Measurements from ENCODE around the gene FAM184B. TPM values are rescaled to one million over a fixed set of nuclear protein-coding genes. Genes with fewer than 3 reads are reported as not detected.

Gene FAM184B
- polyA plus RNA-seq, 3 donors = not detected

DNA sequence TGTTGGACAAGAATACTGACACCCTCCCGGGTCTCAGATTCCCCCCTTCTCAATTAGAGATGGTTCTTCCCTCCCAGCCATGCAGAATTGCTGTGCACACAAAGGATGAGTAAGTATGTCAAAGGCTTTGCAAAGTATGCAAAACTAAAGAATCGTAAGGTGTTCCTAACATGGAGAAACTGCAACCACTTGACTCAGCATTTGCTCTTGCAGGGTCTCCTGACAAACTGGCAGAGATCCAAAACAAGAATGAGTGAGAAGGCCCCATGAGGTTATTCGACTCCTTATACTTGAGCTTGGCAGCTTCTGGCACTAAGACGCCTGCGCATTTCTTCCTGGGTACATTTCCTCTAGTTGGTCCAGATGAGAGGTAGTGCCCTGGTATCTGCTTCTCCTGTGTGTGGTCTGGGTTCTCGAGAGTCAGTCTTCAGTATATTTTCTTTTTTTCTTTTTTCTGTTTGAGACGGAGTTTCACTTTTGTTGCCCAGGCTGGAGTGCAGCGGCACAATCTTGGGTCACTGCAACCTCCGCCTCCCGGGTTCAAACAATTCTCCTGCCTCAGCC is 8.2 kb downstream of the FAM184B start:
- Histone ChIP-seq H3K27ac (ENCODE audit: low read depth in 1 of 2, low read length in 2 of 2) (no peak overlapping the region), H3K27me3 (ENCODE audit: control insufficient read depth in 2 of 2, insufficient read depth in 2 of 2, low read length in 2 of 2) (peaks cover 0 to 2% of the 10 kb centered on the region in 2 donors), H3K9ac (ENCODE audit: insufficient read depth, low read length, poor library complexity, severe bottlenecking) (no peak overlapping the region), H3K4me3 (replicated peaks in 1 of 3; ENCODE audit: low read depth in 2 of 3, low read length in 3 of 3) (no peak overlapping the region), H3K79me2 (ENCODE audit: insufficient read depth, low read length) (no peaks in the 10 kb centered on the region), H3K4me1 (ENCODE audit: control insufficient read depth in 1 of 2, insufficient read depth in 2 of 2, low read length in 2 of 2) (no peaks in the 10 kb centered on the region), H3K9me3 (replicated peaks in 1 of 2; ENCODE audit: control insufficient read depth in 1 of 2, insufficient read depth in 1 of 2, low read length in 2 of 2) (no peaks in the 10 kb centered on the region), H3K36me3 (replicated peaks in 1 of 2; ENCODE audit: control insufficient read depth in 1 of 2, insufficient read depth in 2 of 2, low read length in 2 of 2) (no peaks in the 10 kb centered on the region), H4K20me1 (ENCODE audit: insufficient read depth, low read length) (no peaks in the 10 kb centered on the region), H2AFZ (ENCODE audit: insufficient read depth, low read depth, low read length, poor library complexity, severe bottlenecking) (no peak overlapping the region), H3K4me2 (replicated peaks; ENCODE audit: extremely low read depth, low read length, poor library complexity, severe bottlenecking) (no peak overlapping the region)
- TF ChIP-seq CTCF (IDR thresholded peaks at IDR 0.05) = no peak
- H3K4me3 Mint-ChIP-seq = no peak overlapping the region
- peaks cover 0 to 5% (median 2%) of the 10 kb centered on the region in 7 donors for H3K9me3 Mint-ChIP-seq
- WGBS (ENCODE audit: insufficient coverage) = 83% methylated on average over 1 of the region's 10 CpGs
- H3K27ac Mint-ChIP-seq = peak overlapping the region in 1 of 7 donors; percentile 50
- intact Hi-C loops (cut with micrococcal nuclease) = no loop called here
- no peaks in the 10 kb centered on the region for H3K4me1 Mint-ChIP-seq
- DNase-seq = no peak
- H3K27me3 Mint-ChIP-seq (ENCODE audit: low read depth in 3 of 3) = peaks cover 2 to 5% (median 4%) of the 10 kb centered on the region in 3 donors
- no peaks in the 10 kb centered on the region for H3K36me3 Mint-ChIP-seq

DNA sequence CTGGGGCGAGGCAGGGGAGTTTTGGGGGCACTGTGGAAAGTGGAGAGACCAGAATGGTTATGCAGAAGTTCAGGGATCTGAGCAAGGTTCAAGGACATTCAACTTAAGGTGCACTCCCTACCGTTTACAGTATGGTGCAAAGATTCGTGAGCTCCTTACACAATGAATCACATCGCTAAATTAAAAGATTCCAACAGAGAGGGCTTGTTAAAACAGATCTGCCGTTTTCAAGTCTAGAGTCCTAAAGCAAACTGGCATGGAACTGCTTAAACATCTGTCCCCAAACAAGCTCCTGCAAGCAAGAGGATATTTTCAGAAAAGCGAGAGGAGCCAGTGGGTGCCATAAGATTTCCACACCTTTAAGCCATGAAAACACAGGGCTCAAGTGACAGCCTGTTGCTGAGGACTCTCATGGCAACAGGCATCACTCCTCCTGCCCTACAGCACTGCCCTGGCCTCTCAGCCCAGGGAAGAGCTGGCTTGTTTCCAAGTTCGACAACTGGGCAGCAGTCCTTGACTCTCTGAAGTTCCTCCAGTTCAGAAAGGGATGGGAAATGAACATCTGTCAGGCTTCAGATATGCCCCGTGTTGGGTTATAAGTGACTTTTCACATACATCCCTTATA is 10.0 kb downstream of the FAM184B start:
- Histone ChIP-seq H2AFZ (ENCODE audit: insufficient read depth, low read depth, low read length, poor library complexity, severe bottlenecking) (no peak overlapping the region), H3K9me3 (replicated peaks in 1 of 2; ENCODE audit: control insufficient read depth in 1 of 2, insufficient read depth in 1 of 2, low read length in 2 of 2) (peaks cover 5 to 8% of the 10 kb centered on the region in 2 donors), H3K36me3 (replicated peaks in 1 of 2; ENCODE audit: control insufficient read depth in 1 of 2, insufficient read depth in 2 of 2, low read length in 2 of 2) (no peaks in the 10 kb centered on the region), H3K4me1 (ENCODE audit: control insufficient read depth in 1 of 2, insufficient read depth in 2 of 2, low read length in 2 of 2) (no peaks in the 10 kb centered on the region), H3K9ac (ENCODE audit: insufficient read depth, low read length, poor library complexity, severe bottlenecking) (no peak overlapping the region), H3K79me2 (ENCODE audit: insufficient read depth, low read length) (no peaks in the 10 kb centered on the region), H4K20me1 (ENCODE audit: insufficient read depth, low read length) (no peaks in the 10 kb centered on the region), H3K27ac (ENCODE audit: low read depth in 1 of 2, low read length in 2 of 2) (no peak overlapping the region), H3K4me2 (replicated peaks; ENCODE audit: extremely low read depth, low read length, poor library complexity, severe bottlenecking) (no peak overlapping the region), H3K4me3 (replicated peaks in 1 of 3; ENCODE audit: low read depth in 2 of 3, low read length in 3 of 3) (no peak overlapping the region), H3K27me3 (ENCODE audit: control insufficient read depth in 2 of 2, insufficient read depth in 2 of 2, low read length in 2 of 2) (no peaks in the 10 kb centered on the region)
- H3K4me1 Mint-ChIP-seq = no peaks in the 10 kb centered on the region
- H3K27ac Mint-ChIP-seq = no peak overlapping the region
- H3K4me3 Mint-ChIP-seq = no peak overlapping the region
- peaks cover 0 to 8% (median 2%) of the 10 kb centered on the region in 7 donors for H3K9me3 Mint-ChIP-seq
- intact Hi-C loops (cut with micrococcal nuclease) = no loop called here
- H3K27me3 Mint-ChIP-seq (ENCODE audit: low read depth in 3 of 3) = peaks cover 1 to 2% (median 1%) of the 10 kb centered on the region in 3 donors
- H3K36me3 Mint-ChIP-seq = no peaks in the 10 kb centered on the region
- WGBS (ENCODE audit: insufficient coverage) = 94% methylated on average over 6 of the region's 8 CpGs
- TF ChIP-seq CTCF (IDR thresholded peaks at IDR 0.05) = no peak
- DNase-seq = no peak

Measured in CD14-positive monocyte (primary cell).